Measurements from ENCODE around the gene DCANP1. TPM values are rescaled to one million over a fixed set of nuclear protein-coding genes. Genes with fewer than 3 reads are reported as not detected.

DCANP1 gene
- total RNA-seq, 2 experiments from 2014 or later: 0.08 TPM; not detected in 1

DNA sequence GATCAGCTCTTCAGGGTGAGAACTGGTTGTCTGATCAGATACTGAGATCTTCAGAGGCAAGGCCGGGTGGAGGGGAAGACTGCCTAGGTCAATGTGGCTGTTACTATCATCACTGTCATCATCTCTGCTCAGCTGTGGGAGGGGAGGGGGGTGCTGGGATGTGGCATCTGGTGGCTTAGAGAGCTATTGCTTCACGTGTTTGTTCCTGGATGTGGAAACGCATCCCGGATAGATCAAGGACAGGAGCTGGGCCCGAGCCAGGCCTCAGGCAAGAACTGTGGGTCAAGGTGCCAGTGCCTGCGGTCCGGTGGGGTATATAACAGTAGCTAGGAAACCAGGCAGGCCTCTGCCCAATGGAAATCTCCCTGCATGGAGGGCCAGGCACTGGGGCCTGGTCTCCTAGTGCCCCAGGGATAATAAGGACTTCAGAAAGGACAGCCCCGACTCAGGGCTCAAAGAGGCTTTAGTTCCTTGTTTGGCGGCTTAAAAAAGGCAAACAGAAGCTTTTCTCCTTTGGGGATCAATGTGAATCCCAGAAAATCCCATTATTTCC lies 35.3 kb upstream of the DCANP1 start:
- no peak overlapping the region for H3K4me3 ChIP-seq (ENCODE audit: low read length)
- no peak overlapping the region for H3K27ac ChIP-seq (ENCODE audit: low read depth in 1 of 2, low read length in 2 of 2)
- peaks cover 0 to 7% of the 10 kb centered on the region in 2 experiments for H3K9me3 ChIP-seq (ENCODE audit: control insufficient read depth in 1 of 2, insufficient read depth in 1 of 2, low read length in 2 of 2)
- Mint-ChIP-seq H3K36me3 (ENCODE audit: low read depth) (no peaks in the 10 kb centered on the region), H3K9me3 (no peaks in the 10 kb centered on the region), H3K4me1 (ENCODE audit: low read depth) (no peaks in the 10 kb centered on the region), H3K4me3 (no peak overlapping the region), H3K27ac (no peak overlapping the region), H3K27me3 (peaks cover 49% of the 10 kb centered on the region)
- no peaks in the 10 kb centered on the region for H3K4me1 ChIP-seq (ENCODE audit: insufficient read depth, low read length)
- ChIA-PET CTCF (no interaction called here), POLR2A (no interaction called here)
- intact Hi-C loops (cut with DNase I, micrococcal nuclease): no loop called here
- TF ChIP-seq, protein P1, sequence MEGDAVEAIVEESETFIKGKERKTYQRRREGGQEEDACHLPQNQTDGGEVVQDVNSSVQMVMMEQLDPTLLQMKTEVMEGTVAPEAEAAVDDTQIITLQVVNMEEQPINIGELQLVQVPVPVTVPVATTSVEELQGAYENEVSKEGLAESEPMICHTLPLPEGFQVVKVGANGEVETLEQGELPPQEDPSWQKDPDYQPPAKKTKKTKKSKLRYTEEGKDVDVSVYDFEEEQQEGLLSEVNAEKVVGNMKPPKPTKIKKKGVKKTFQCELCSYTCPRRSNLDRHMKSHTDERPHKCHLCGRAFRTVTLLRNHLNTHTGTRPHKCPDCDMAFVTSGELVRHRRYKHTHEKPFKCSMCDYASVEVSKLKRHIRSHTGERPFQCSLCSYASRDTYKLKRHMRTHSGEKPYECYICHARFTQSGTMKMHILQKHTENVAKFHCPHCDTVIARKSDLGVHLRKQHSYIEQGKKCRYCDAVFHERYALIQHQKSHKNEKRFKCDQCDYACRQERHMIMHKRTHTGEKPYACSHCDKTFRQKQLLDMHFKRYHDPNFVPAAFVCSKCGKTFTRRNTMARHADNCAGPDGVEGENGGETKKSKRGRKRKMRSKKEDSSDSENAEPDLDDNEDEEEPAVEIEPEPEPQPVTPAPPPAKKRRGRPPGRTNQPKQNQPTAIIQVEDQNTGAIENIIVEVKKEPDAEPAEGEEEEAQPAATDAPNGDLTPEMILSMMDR (IDR thresholded peaks at IDR 0.05): no peak
- DNase-seq (no peak), ATAC-seq (ENCODE audit: poor library complexity) (no peak)
- H3K27me3 ChIP-seq (ENCODE audit: control insufficient read depth in 1 of 2, insufficient read depth in 2 of 2, low read length in 2 of 2): peaks cover 11 to 24% of the 10 kb centered on the region in 2 experiments
- no peaks in the 10 kb centered on the region for H3K36me3 ChIP-seq (ENCODE audit: insufficient read depth, low read length)

DNA sequence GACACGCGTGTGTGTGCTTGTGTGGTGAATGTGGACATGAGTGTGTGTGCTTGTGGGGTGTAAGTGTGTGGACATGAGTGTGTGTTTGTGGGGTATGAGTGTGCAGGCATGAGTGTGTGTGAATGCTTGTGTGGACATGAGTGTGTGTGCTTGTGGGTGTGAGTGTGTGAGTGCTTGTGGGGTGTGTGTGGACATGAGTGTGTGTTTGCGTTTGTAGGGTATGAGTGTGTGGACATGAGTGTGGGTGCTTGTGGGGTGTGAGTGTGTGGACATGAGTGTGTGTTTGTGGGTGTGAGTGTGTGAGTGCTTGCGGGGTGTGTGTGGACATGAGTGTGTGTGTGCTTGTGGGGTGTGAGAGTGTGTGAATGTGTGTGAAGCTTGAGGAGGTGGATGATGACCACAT lies 34.8 kb upstream of the DCANP1 start:
- ChIA-PET POLR2A (no interaction called here), CTCF (no interaction called here)
- intact Hi-C loops (cut with DNase I, micrococcal nuclease): no loop called here
- TF ChIP-seq, protein P1 (IDR thresholded peaks at IDR 0.05): no peak
- Mint-ChIP-seq H3K4me3 (no peak overlapping the region), H3K4me1 (ENCODE audit: low read depth) (no peaks in the 10 kb centered on the region), H3K27ac (no peak overlapping the region), H3K36me3 (ENCODE audit: low read depth) (no peaks in the 10 kb centered on the region), H3K9me3 (no peaks in the 10 kb centered on the region), H3K27me3 (peaks cover 46% of the 10 kb centered on the region)
- H3K4me3 ChIP-seq (ENCODE audit: low read length): no peak overlapping the region
- ATAC-seq (ENCODE audit: poor library complexity) (no peak), DNase-seq (no peak)
- H3K36me3 ChIP-seq (ENCODE audit: insufficient read depth, low read length): no peaks in the 10 kb centered on the region
- no peak overlapping the region for H3K27ac ChIP-seq (ENCODE audit: low read depth in 1 of 2, low read length in 2 of 2)
- peaks cover 0 to 8% of the 10 kb centered on the region in 2 experiments for H3K9me3 ChIP-seq (ENCODE audit: control insufficient read depth in 1 of 2, insufficient read depth in 1 of 2, low read length in 2 of 2)
- H3K4me1 ChIP-seq (ENCODE audit: insufficient read depth, low read length): no peaks in the 10 kb centered on the region
- peaks cover 5 to 20% of the 10 kb centered on the region in 2 experiments for H3K27me3 ChIP-seq (ENCODE audit: control insufficient read depth in 1 of 2, insufficient read depth in 2 of 2, low read length in 2 of 2)

DNA sequence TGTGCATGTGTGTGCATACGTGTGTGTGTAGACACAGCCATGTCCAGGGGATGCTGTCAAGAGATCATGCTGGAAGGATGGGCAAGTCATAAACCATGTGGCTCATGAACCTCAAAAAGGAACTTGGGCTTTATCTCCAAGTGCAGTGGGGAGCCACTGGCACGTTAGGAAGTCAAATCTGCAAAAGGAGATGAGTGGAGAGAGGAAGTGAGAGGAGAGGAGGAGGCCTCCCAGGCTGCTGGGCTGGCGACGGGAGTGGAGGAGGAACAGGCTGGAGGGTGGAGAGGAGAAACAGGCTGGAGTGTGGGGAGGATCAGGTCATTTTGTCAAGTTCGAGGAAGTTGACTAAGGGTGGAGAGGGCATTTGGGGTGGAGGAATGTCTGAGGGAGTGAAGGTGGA lies 34.2 kb upstream of the DCANP1 start:
- Histone ChIP-seq H3K4me3 (ENCODE audit: low read length) (no peak overlapping the region), H3K27ac (ENCODE audit: low read depth in 1 of 2, low read length in 2 of 2) (no peak overlapping the region), H3K27me3 (ENCODE audit: control insufficient read depth in 1 of 2, insufficient read depth in 2 of 2, low read length in 2 of 2) (peaks cover under 1 to 19% of the 10 kb centered on the region in 2 experiments), H3K36me3 (ENCODE audit: insufficient read depth, low read length) (no peaks in the 10 kb centered on the region), H3K4me1 (ENCODE audit: insufficient read depth, low read length) (no peaks in the 10 kb centered on the region), H3K9me3 (ENCODE audit: control insufficient read depth in 1 of 2, insufficient read depth in 1 of 2, low read length in 2 of 2) (peaks cover 0 to 8% of the 10 kb centered on the region in 2 experiments)
- H3K27me3 Mint-ChIP-seq: peaks cover 46% of the 10 kb centered on the region
- intact Hi-C loops (cut with DNase I, micrococcal nuclease): no loop called here
- no peaks in the 10 kb centered on the region for H3K36me3 Mint-ChIP-seq (ENCODE audit: low read depth)
- TF ChIP-seq, protein P1 (IDR thresholded peaks at IDR 0.05): no peak
- no peaks in the 10 kb centered on the region for H3K4me1 Mint-ChIP-seq (ENCODE audit: low read depth)
- CTCF ChIA-PET: no interaction called here
- H3K4me3 Mint-ChIP-seq: no peak overlapping the region
- no peak overlapping the region for H3K27ac Mint-ChIP-seq
- H3K9me3 Mint-ChIP-seq: no peaks in the 10 kb centered on the region
- peak in 1 of 14 experiments; percentile 21 for DNase-seq
- POLR2A ChIA-PET: no interaction called here
- ATAC-seq (ENCODE audit: poor library complexity): no peak
